Measurements from ENCODE around the gene ZNF784. TPM values are rescaled to one million over a fixed set of nuclear protein-coding genes. Genes with fewer than 3 reads are reported as not detected.

ZNF784 gene
- total and polyA plus RNA-seq, 10 of the 15 experiments (the other 5 are each of a cell fraction or from before 2014, with no cell fraction given) = 0.10 to 5.2 (median 1.8) TPM

- TF ChIP-seq RFX5 (IDR thresholded peaks at IDR 0.05; ENCODE audit: low read depth, low read length) (no peak), NR2F1 (conservative IDR thresholded peaks at IDR 0.05) (no peak), ZNF384 (IDR thresholded peaks at IDR 0.05; ENCODE audit: borderline replicate concordance, low read depth, low read length) (no peak), ZBTB33 (IDR thresholded peaks at IDR 0.05) (no peak), SKIL (IDR thresholded peaks at IDR 0.05; ENCODE audit: low read depth, poor library complexity, severe bottlenecking) (no peak), PRDM15 (CRISPR knock-in tag; IDR thresholded peaks at IDR 0.05) (no peak), SMAD5 (IDR thresholded peaks at IDR 0.05; ENCODE audit: low read depth) (peak; percentile 25; the same call in 1 of the 2 replicates), BHLHE40 (IDR thresholded peaks at IDR 0.05; ENCODE audit: borderline replicate concordance in 1 of 2, low read depth in 2 of 2, low read length in 1 of 2) (0 out of 4 replicates have a peak, but pooled peaks of 1 of the 2 experiments have one; percentile 37), E2F8 (IDR thresholded peaks at IDR 0.05; ENCODE audit: low read depth, partially characterized antibody) (no peak)
These were observed 31.3 kb upstream of the ZNF784 start (continued) for GRCh38 chr19:55655648-55656040.
